Duodenal mucosa (tissue), 2 donors: Measurements from ENCODE around the gene RARA.
"Not testable (repeated sequence)": the region's sequence is repeated elsewhere in the genome, so short reads cannot be mapped to it uniquely, and the experiment has no call there.

ENCODE experiments used
- H3K27ac ChIP-seq: one replicate; pipeline ENCODE4 v1.7.0; 2013; ENCODE audit warnings: low read depth, low read length
- H3K27me3 ChIP-seq, 2 donors: one replicate each; pipeline ENCODE4 v1.7.0; 2013; ENCODE audit warnings: low read length in 2 of 2, control low read depth in 1 of 2; ENCODE audit not compliant: insufficient read depth in 2 of 2, control insufficient read depth in 1 of 2
- H3K36me3 ChIP-seq, 2 donors: one replicate each; pipeline ENCODE4 v1.7.0; 2013; ENCODE audit warnings: low read length in 2 of 2, control low read depth in 1 of 2; ENCODE audit not compliant: insufficient read depth in 2 of 2, control insufficient read depth in 1 of 2
- H3K4me1 ChIP-seq, 2 donors: one replicate each; pipeline ENCODE4 v1.7.0; 2013; ENCODE audit warnings: low read length in 2 of 2, control low read depth in 1 of 2; ENCODE audit not compliant: insufficient read depth in 2 of 2, control insufficient read depth in 1 of 2
- H3K4me3 ChIP-seq, 2 donors: one replicate each; pipeline ENCODE4 v1.7.0; 2013; ENCODE audit warnings: low read length in 2 of 2, low read depth in 1 of 2
- H3K9ac ChIP-seq, 2 donors: one replicate each; pipeline ENCODE4 v1.7.0; 2013; ENCODE audit warnings: low read length in 2 of 2, low read depth in 1 of 2
- H3K9me3 ChIP-seq, 2 donors: one replicate each; pipeline ENCODE4 v1.7.0; 2013; ENCODE audit warnings: low read length in 2 of 2, control low read depth in 1 of 2; ENCODE audit not compliant: control insufficient read depth in 1 of 2

The RARA gene

DNA sequence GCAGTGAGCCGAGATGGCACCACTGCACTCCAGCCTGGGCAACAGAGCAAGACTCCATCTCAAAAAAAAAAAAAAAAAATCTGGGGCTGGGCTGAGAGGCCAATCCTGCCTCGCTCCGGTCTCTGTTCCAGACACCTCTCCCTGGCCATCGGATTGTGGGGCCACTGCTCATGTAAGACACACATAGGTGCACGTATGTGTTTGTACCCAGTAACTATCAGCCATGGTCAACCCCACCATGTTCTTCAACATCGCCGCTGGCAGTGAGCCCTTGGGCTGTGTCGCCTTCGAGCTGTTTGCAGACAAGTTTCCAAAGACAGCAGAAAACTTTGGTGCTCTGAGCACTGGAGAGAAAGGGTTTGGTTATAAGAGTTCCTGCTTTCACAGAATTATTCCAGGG lies 58.7 kb downstream of the RARA start:
- not testable (repeated sequence) for H3K27ac ChIP-seq, H3K36me3 ChIP-seq, H3K9ac ChIP-seq, H3K4me3 ChIP-seq, H3K9me3 ChIP-seq, H3K4me1 ChIP-seq, H3K27me3 ChIP-seq

DNA sequence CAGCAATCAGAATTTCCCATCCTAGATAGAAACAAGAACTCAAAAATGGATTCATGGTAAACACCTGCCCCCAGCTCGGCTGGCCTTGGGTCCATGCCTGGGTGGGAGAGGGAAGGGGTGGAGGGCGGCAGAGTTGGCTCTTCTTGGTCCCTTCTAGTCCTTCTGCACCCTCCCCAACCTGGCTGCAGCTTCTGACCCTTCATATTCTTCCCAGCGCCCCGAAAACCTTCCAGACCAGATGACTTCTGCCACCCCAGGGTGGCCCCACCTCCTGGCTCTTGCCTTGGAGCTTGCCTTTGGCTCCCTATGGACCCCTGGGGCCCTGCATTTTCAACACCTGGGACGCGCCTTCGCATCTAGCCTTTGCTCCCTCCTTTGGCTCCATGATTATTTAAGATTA lies 60.9 kb downstream of the RARA start:
- Histone ChIP-seq H3K4me1 (no peaks in the 10 kb centered on the region), H3K9me3 (no peaks in the 10 kb centered on the region), H3K27me3 (no peaks in the 10 kb centered on the region), H3K9ac (no peak overlapping the region), H3K27ac (no peak overlapping the region), H3K36me3 (no peaks in the 10 kb centered on the region), H3K4me3 (no peak overlapping the region)

- no peaks in the 10 kb centered on the region for H3K9me3 ChIP-seq
- no peaks in the 10 kb centered on the region for H3K4me1 ChIP-seq
- no peaks in the 10 kb centered on the region for H3K27me3 ChIP-seq
- no peak overlapping the region for H3K9ac ChIP-seq
- no peak overlapping the region for H3K4me3 ChIP-seq
- no peak overlapping the region for H3K27ac ChIP-seq
- no peaks in the 10 kb centered on the region for H3K36me3 ChIP-seq
These were observed 62.4 kb downstream of the RARA start for GRCh38 chr17:40371261-40371929.

DNA sequence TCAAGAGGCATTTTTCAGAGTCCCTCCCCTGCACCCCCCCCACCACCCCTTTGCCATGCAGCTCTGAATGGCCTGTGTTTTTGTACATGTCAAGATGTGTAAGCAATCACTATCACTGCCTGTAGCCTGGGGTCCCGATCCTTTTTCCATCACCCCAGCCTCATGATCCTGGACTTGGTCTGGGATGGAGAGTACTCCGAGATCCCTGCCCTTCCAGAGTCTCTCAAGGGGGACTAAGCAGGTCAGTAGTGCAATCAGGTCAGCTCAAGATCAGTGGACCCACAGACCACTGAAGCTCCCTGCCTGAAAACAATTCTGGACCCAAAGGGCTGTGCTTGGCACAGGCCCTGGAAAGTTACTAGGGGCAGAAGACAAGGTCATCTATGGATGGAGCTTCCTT lies 63.1 kb downstream of the RARA start:
- no peak overlapping the region for H3K27ac ChIP-seq
- no peaks in the 10 kb centered on the region for H3K36me3 ChIP-seq
- no peaks in the 10 kb centered on the region for H3K4me1 ChIP-seq
- no peaks in the 10 kb centered on the region for H3K9me3 ChIP-seq
- no peak overlapping the region for H3K9ac ChIP-seq
- no peaks in the 10 kb centered on the region for H3K27me3 ChIP-seq
- H3K4me3 ChIP-seq: no peak overlapping the region

DNA sequence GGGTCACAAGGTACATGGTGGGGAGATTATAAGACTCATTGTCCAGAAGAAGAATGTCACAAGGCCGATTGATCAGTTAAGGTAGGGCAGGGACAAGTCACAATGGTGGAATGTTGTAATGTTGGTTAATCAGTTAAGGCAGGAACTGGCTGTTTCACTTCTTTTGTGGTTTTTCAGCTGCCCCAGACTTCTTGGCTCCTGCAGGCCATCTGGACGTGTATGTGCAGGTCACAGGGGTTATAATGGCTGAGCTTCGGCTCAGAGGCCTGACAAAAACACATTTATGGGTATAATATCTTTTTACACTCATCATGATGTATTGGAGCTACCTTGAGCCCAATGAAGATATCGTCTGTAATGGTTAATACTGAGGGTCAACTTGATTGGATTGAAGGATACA lies 63.7 kb downstream of the RARA start:
- H3K9me3 ChIP-seq, H3K4me1 ChIP-seq, H3K27ac ChIP-seq, H3K27me3 ChIP-seq, H3K9ac ChIP-seq, H3K36me3 ChIP-seq, H3K4me3 ChIP-seq: not testable (repeated sequence)

DNA sequence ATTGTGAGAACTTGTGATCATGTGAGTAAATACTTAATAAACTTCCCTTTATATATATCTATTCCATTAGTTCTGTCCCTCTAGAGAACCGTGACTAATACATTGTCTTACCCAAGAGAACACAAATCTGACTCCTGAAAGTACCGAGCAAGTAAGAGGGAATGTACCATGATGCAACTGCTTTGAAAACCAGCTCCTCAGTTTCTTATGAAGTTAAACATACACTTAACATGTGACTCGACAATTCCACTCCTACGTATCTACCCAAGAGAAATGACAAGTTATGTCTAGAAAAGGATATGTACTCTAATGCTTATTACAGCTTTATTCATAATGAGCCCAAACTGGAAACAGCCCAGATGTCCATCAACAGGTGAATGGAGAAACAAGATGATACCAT lies 64.3 kb downstream of the RARA start:
- H3K27me3 ChIP-seq: no peaks in the 10 kb centered on the region
- H3K9ac ChIP-seq: no peak overlapping the region
- no peaks in the 10 kb centered on the region for H3K9me3 ChIP-seq
- H3K36me3 ChIP-seq: no peaks in the 10 kb centered on the region
- H3K4me1 ChIP-seq: no peaks in the 10 kb centered on the region
- no peak overlapping the region for H3K4me3 ChIP-seq
- H3K27ac ChIP-seq: no peak overlapping the region

- H3K4me1 ChIP-seq: no peaks in the 10 kb centered on the region
- no peaks in the 10 kb centered on the region for H3K36me3 ChIP-seq
- H3K27ac ChIP-seq: no peak overlapping the region
- no peak overlapping the region for H3K4me3 ChIP-seq
- no peaks in the 10 kb centered on the region for H3K9me3 ChIP-seq
- H3K27me3 ChIP-seq: no peaks in the 10 kb centered on the region
- no peak overlapping the region for H3K9ac ChIP-seq
These were observed 65.0 kb downstream of the RARA start for GRCh38 chr17:40373999-40374398.

- Histone ChIP-seq H3K27ac (no peak overlapping the region), H3K27me3 (no peaks in the 10 kb centered on the region), H3K4me1 (no peaks in the 10 kb centered on the region), H3K4me3 (no peak overlapping the region), H3K36me3 (no peaks in the 10 kb centered on the region), H3K9me3 (no peaks in the 10 kb centered on the region), H3K9ac (no peak overlapping the region)
These were observed 66.0 kb downstream of the RARA start for GRCh38 chr17:40374821-40375498.

DNA sequence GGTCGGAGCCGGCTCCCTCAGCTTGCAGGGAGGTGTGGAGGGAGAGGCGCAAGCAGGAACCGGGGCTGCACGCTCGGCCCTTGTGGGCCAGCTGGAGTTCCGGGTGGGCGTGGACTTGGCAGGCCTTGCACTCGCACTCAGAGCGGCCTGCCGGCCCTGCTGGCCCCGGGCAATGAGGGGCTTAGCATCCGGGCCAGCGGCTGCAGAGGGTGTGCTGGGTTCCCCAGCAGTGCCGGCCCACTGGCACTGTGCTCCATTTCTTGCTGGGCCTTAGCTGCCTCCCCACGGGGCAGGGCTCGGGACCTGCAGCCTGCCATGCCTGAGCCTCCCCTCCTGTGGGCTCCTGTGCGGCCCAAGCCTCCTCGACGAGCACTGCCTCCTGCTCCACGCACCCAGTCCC lies 66.8 kb downstream of the RARA start:
- not testable (repeated sequence) for H3K4me3 ChIP-seq, H3K9ac ChIP-seq, H3K9me3 ChIP-seq

GRCh38 chr17:40376541-40376940 lies 67.6 kb downstream of the RARA start:
- H3K27me3 ChIP-seq, H3K9ac ChIP-seq, H3K9me3 ChIP-seq, H3K4me1 ChIP-seq, H3K4me3 ChIP-seq, H3K36me3 ChIP-seq, H3K27ac ChIP-seq: not testable (repeated sequence)

More for the DNA sequence above, 66.8 kb downstream of the RARA start:
- not testable (repeated sequence) for H3K27ac ChIP-seq, H3K27me3 ChIP-seq, H3K36me3 ChIP-seq, H3K4me1 ChIP-seq
